Measurements from ENCODE around the gene NFYC.

Gene NFYC

GRCh38 chr1:40794974-40795715, 103.6 kb downstream of the NFYC start:
- no peak for DNase-seq (ENCODE audit: low read depth in 1 of 2, low spot score in 1 of 2)

- DNase-seq (ENCODE audit: low read depth in 1 of 2, low spot score in 1 of 2) = no peak
Observed at GRCh38 chr1:40795811-40796586, 104.5 kb downstream of the NFYC start.

- DNase-seq (ENCODE audit: low read depth in 1 of 2, low spot score in 1 of 2) = no peak
Observed at GRCh38 chr1:40796939-40797667, 105.6 kb downstream of the NFYC start.

- no peak for DNase-seq (ENCODE audit: low read depth in 1 of 2, low spot score in 1 of 2)
Observed at GRCh38 chr1:40797668-40798010, 106.1 kb downstream of the NFYC start.

- no peak for DNase-seq (ENCODE audit: low read depth in 1 of 2, low spot score in 1 of 2)
Observed at GRCh38 chr1:40798366-40799281, 107.1 kb downstream of the NFYC start.

- DNase-seq (ENCODE audit: low read depth in 1 of 2, low spot score in 1 of 2) = no peak
Observed at GRCh38 chr1:40799351-40799867, 107.9 kb downstream of the NFYC start.

- DNase-seq (ENCODE audit: low read depth in 1 of 2, low spot score in 1 of 2) = no peak
Observed at GRCh38 chr1:40801742-40802077, 110.2 kb downstream of the NFYC start.

GRCh38 chr1:40802078-40802741, 110.7 kb downstream of the NFYC start:
- DNase-seq (ENCODE audit: low read depth in 1 of 2, low spot score in 1 of 2) = peak; percentile 75 to 78

GRCh38 chr1:40802742-40803113, 111.2 kb downstream of the NFYC start:
- DNase-seq (ENCODE audit: low read depth in 1 of 2, low spot score in 1 of 2) = no peak

GRCh38 chr1:40803447-40803846, 111.9 kb downstream of the NFYC start:
- DNase-seq (ENCODE audit: low read depth in 1 of 2, low spot score in 1 of 2) = no peak

- DNase-seq (ENCODE audit: low read depth in 1 of 2, low spot score in 1 of 2) = no peak
Observed at GRCh38 chr1:40803902-40804301, 112.4 kb downstream of the NFYC start.

GRCh38 chr1:40806240-40806639, 114.7 kb downstream of the NFYC start:
- DNase-seq (ENCODE audit: low read depth in 1 of 2, low spot score in 1 of 2) = no peak

- no peak for DNase-seq (ENCODE audit: low read depth in 1 of 2, low spot score in 1 of 2)
Observed at GRCh38 chr1:40806731-40807695, 115.5 kb downstream of the NFYC start.

GRCh38 chr1:40808002-40808401, 116.5 kb downstream of the NFYC start:
- DNase-seq (ENCODE audit: low read depth in 1 of 2, low spot score in 1 of 2) = no peak

GRCh38 chr1:40808444-40808843, 116.9 kb downstream of the NFYC start:
- DNase-seq (ENCODE audit: low read depth in 1 of 2, low spot score in 1 of 2) = no peak

GRCh38 chr1:40808909-40809308, 117.4 kb downstream of the NFYC start:
- no peak for DNase-seq (ENCODE audit: low read depth in 1 of 2, low spot score in 1 of 2)

- no peak for DNase-seq (ENCODE audit: low read depth in 1 of 2, low spot score in 1 of 2)
Observed at GRCh38 chr1:40810927-40811326, 119.4 kb downstream of the NFYC start.

- no peak for DNase-seq (ENCODE audit: low read depth in 1 of 2, low spot score in 1 of 2)
Observed at GRCh38 chr1:40815420-40815819, 123.9 kb downstream of the NFYC start.

- no peak for DNase-seq (ENCODE audit: low read depth in 1 of 2, low spot score in 1 of 2)
Observed at GRCh38 chr1:40817791-40818263, 126.3 kb downstream of the NFYC start.
